ENCODE data around the gene MKNK1. TPM values are rescaled to one million over a fixed set of nuclear protein-coding genes. Genes with fewer than 3 reads are reported as not detected.

Gene MKNK1
- total and polyA plus RNA-seq, 2 experiments from 2014 or later = 17.8 to 20.6 TPM

- no peak overlapping the region for H3K27ac ChIP-seq
- H3K27me3 ChIP-seq = peaks cover 67% of the 10 kb centered on the region
- peaks cover 3% of the 10 kb centered on the region for H3K4me1 ChIP-seq (ENCODE audit: insufficient read depth)
- peak overlapping the region; percentile 76 for H3K4me2 ChIP-seq
- TF ChIP-seq EZH2 (IDR thresholded peaks at IDR 0.05; ENCODE audit: borderline replicate concordance) (no peak), CTCF (IDR thresholded peaks at IDR 0.05; ENCODE audit: poor library complexity) (no peak), EZH2phosphoT487 (IDR thresholded peaks at IDR 0.05; ENCODE audit: low read depth, severe bottlenecking, unreplicated experiment) (no peak)
- H2AFZ ChIP-seq = no peak overlapping the region
- no peak for DNase-seq (ENCODE audit: low spot score)
- H3K36me3 ChIP-seq (replicated peaks; ENCODE audit: insufficient read depth, low read depth) = no peaks in the 10 kb centered on the region
- 74% methylated on average over 5 of the region's 5 CpGs for WGBS (ENCODE audit: low lambda C conversion rate, missing lambda C conversion rate)
- H3K4me3 ChIP-seq = no peak overlapping the region
- H3K9me2 ChIP-seq (replicated peaks; ENCODE audit: insufficient read depth) = no peaks in the 10 kb centered on the region
- no peaks in the 10 kb centered on the region for H3K9me3 ChIP-seq (ENCODE audit: low read depth)
- H3K79me2 ChIP-seq = no peaks in the 10 kb centered on the region
- H4K20me1 ChIP-seq (ENCODE audit: insufficient read depth, poor library complexity, severe bottlenecking) = no peaks in the 10 kb centered on the region
Observed at GRCh38 chr1:46544561-46545240, 59.4 kb downstream of the MKNK1 start.

GRCh38 chr1:46543761-46544560 is 60.1 kb downstream of the MKNK1 start:
- H3K27me3 ChIP-seq = peaks cover 67% of the 10 kb centered on the region

GRCh38 chr1:46543382-46543760 is 60.7 kb downstream of the MKNK1 start:
- Histone ChIP-seq H3K4me1 (ENCODE audit: insufficient read depth) (peaks cover 3% of the 10 kb centered on the region), H3K9me3 (ENCODE audit: low read depth) (no peaks in the 10 kb centered on the region), H3K9me2 (replicated peaks; ENCODE audit: insufficient read depth) (no peaks in the 10 kb centered on the region), H3K4me3 (no peak overlapping the region), H2AFZ (no peak overlapping the region), H3K36me3 (replicated peaks; ENCODE audit: insufficient read depth, low read depth) (no peaks in the 10 kb centered on the region), H4K20me1 (ENCODE audit: insufficient read depth, poor library complexity, severe bottlenecking) (no peaks in the 10 kb centered on the region), H3K4me2 (peak overlapping the region; percentile 76), H3K27ac (no peak overlapping the region), H3K79me2 (no peaks in the 10 kb centered on the region), H3K27me3 (peaks cover 67% of the 10 kb centered on the region)
- TF ChIP-seq EZH2phosphoT487 (IDR thresholded peaks at IDR 0.05; ENCODE audit: low read depth, severe bottlenecking, unreplicated experiment) (no peak), EZH2 (IDR thresholded peaks at IDR 0.05; ENCODE audit: borderline replicate concordance) (no peak), CTCF (IDR thresholded peaks at IDR 0.05; ENCODE audit: poor library complexity) (no peak)
- DNase-seq (ENCODE audit: low spot score) = no peak
- 27% methylated on average over 6 of the region's 7 CpGs for WGBS (ENCODE audit: low lambda C conversion rate, missing lambda C conversion rate)

More at GRCh38 chr1:46543761-46544560, 60.1 kb downstream of the MKNK1 start:
- TF ChIP-seq EZH2 (IDR thresholded peaks at IDR 0.05; ENCODE audit: borderline replicate concordance) (peak; percentile 79), EZH2phosphoT487 (IDR thresholded peaks at IDR 0.05; ENCODE audit: low read depth, severe bottlenecking, unreplicated experiment) (no peak), CTCF (IDR thresholded peaks at IDR 0.05; ENCODE audit: poor library complexity) (no peak)
- DNase-seq (ENCODE audit: low spot score) = no peak
- 7% methylated on average over 28 of the region's 58 CpGs for WGBS (ENCODE audit: low lambda C conversion rate, missing lambda C conversion rate)
- Histone ChIP-seq H3K4me3 (no peak overlapping the region), H3K4me2 (peak overlapping the region; percentile 76), H3K79me2 (no peaks in the 10 kb centered on the region), H3K9me3 (ENCODE audit: low read depth) (no peaks in the 10 kb centered on the region), H3K9me2 (replicated peaks; ENCODE audit: insufficient read depth) (no peaks in the 10 kb centered on the region), H3K4me1 (ENCODE audit: insufficient read depth) (peaks cover 3% of the 10 kb centered on the region), H2AFZ (no peak overlapping the region), H3K27ac (no peak overlapping the region), H3K36me3 (replicated peaks; ENCODE audit: insufficient read depth, low read depth) (no peaks in the 10 kb centered on the region), H4K20me1 (ENCODE audit: insufficient read depth, poor library complexity, severe bottlenecking) (no peaks in the 10 kb centered on the region)
